Astrocyte (in vitro differentiated cells and primary cell): ENCODE results near the gene UBR1.

Experiments used
- CTCF ChIP-seq: IDR thresholded peaks from 2 replicates; pipeline ENCODE4 v1.5.1; 2011; ENCODE audit warnings: low read depth, mild to moderate bottlenecking, inconsistent platforms, low read length, moderate library complexity; ENCODE audit not compliant: insufficient read depth
- EZH2 ChIP-seq: IDR thresholded peaks from 2 replicates; pipeline ENCODE4 v1.6.1; 2012; ENCODE audit warnings: mild to moderate bottlenecking, low read length, inconsistent platforms; ENCODE audit not compliant: insufficient read depth

DNA sequence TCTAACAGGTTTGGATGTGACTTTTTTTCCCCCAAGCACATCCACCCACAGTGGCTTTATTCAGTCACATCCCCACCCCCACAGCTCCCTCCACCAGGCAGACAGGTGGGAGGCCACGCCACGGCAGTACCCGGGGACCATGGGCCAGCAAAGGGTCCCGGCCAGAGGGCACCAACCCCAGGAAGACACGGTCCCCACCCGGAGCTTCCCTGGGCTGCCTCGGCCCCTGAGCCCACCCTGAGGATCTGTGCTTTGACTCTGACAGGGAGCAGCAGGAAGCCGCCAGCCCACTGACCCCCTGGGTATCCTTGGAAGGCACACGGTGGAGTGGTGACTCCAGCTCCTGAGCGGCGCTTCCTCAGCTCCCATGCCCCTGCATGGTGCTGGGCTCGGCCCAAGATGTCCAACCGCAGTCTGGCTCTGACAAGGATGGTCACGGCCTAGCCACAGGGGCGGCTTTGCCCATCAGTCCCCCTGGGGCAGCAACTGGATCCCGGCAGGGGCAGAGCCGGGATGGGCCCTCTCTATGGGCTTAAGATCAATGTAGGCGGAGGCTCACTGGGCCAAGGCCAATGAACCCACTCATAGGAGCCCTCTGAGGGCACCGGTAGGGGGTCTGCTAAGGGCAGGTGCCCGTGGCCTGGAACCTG lies 119.0 kb downstream of the UBR1 start:
- no peak for TF ChIP-seq EZH2
- TF ChIP-seq CTCF = no peak
